ENCODE measurements around the gene ACHE. TPM values are rescaled to one million over a fixed set of nuclear protein-coding genes. Genes with fewer than 3 reads are reported as not detected.

Gene ACHE
- total and polyA plus RNA-seq, 2 of the 13 experiments (the other 11 are each of a cell fraction or from before 2014, with no cell fraction given): 0.18 to 0.40 TPM

- no peak for TF ChIP-seq SOX13 (IDR thresholded peaks at IDR 0.05)
- TF ChIP-seq SOX13 (CRISPR knock-in tag; conservative IDR thresholded peaks at IDR 0.05 in 1 of 2, IDR thresholded peaks at IDR 0.05 in 1 of 2): peak in 1 of 2 experiments; percentile 37; a peak in 1 of 4 replicates
- TF ChIP-seq NR2F1 (CRISPR knock-in tag; IDR thresholded peaks at IDR 0.05): no peak
- 0 out of 2 replicates have a peak, but pooled peaks have one; percentile 40 for TF ChIP-seq ZNF512 (CRISPR knock-in tag; IDR thresholded peaks at IDR 0.05)
- no peak for TF ChIP-seq ZMAT5 (CRISPR knock-in tag; IDR thresholded peaks at IDR 0.05; ENCODE audit: borderline replicate concordance, low read depth)
- TF ChIP-seq RAD51 (IDR thresholded peaks at IDR 0.05; ENCODE audit: borderline replicate concordance): no peak
- peak; percentile 54; the same call in 1 of the 2 replicates for TF ChIP-seq MTA1 (CRISPR knock-in tag; IDR thresholded peaks at IDR 0.05; ENCODE audit: borderline replicate concordance)
- peak; percentile 74; the same call in 1 of the 2 replicates for TF ChIP-seq MYNN (CRISPR knock-in tag; IDR thresholded peaks at IDR 0.05; ENCODE audit: low read depth)
- peak in 1 of 2 experiments; percentile 29; a peak in 1 of 4 replicates for TF ChIP-seq EP300 (IDR thresholded peaks at IDR 0.05; ENCODE audit: low read depth in 2 of 2, low read length in 2 of 2)
- no peak for TF ChIP-seq EP300 (CRISPR knock-in tag; IDR thresholded peaks at IDR 0.05; ENCODE audit: borderline replicate concordance)
- peak; percentile 93 for TF ChIP-seq ZSCAN31 (CRISPR knock-in tag; IDR thresholded peaks at IDR 0.05; ENCODE audit: low read depth)
- TF ChIP-seq ZNF749 (CRISPR knock-in tag; IDR thresholded peaks at IDR 0.05; ENCODE audit: borderline replicate concordance): no peak; the same call in 1 of the 2 replicates
- peak; percentile 69; the same call in 1 of the 2 replicates for TF ChIP-seq ZNF563 (CRISPR knock-in tag; IDR thresholded peaks at IDR 0.05)
- peak; percentile 51; the same call in 1 of the 2 replicates for TF ChIP-seq ZKSCAN8 (CRISPR knock-in tag; IDR thresholded peaks at IDR 0.05; ENCODE audit: borderline replicate concordance)
- no peak for TF ChIP-seq ZNF605 (CRISPR knock-in tag; IDR thresholded peaks at IDR 0.05)
- TF ChIP-seq ZNF772 (CRISPR knock-in tag; IDR thresholded peaks at IDR 0.05): peak; percentile 47; the same call in 1 of the 2 replicates
- TF ChIP-seq FOXO1 (CRISPR knock-in tag; IDR thresholded peaks at IDR 0.05): peak; percentile 51; the same call in 1 of the 2 replicates
- TF ChIP-seq ETV6 (CRISPR knock-in tag; conservative IDR thresholded peaks at IDR 0.05): no peak
- peak; percentile 85 for TF ChIP-seq KMT2B (CRISPR knock-in tag; IDR thresholded peaks at IDR 0.05)
- TF ChIP-seq THAP11 (CRISPR knock-in tag; IDR thresholded peaks at IDR 0.05): peak; percentile 95
- peak; percentile 49; the same call in 1 of the 2 replicates for TF ChIP-seq PPARG (CRISPR knock-in tag; conservative IDR thresholded peaks at IDR 0.05)
- TF ChIP-seq MEIS2 (CRISPR knock-in tag; IDR thresholded peaks at IDR 0.05): no peak; the same call in 1 of the 2 replicates
- TF ChIP-seq FOXC1 (CRISPR knock-in tag; IDR thresholded peaks at IDR 0.05; ENCODE audit: borderline replicate concordance): peak; percentile 86
- TF ChIP-seq NCOA5 (CRISPR knock-in tag; IDR thresholded peaks at IDR 0.05): no peak
- TF ChIP-seq NPAS2 (CRISPR knock-in tag; IDR thresholded peaks at IDR 0.05; ENCODE audit: borderline replicate concordance): 0 out of 2 replicates have a peak, but pooled peaks have one; percentile 22
- no peak; the same call in 1 of the 2 replicates for TF ChIP-seq LCORL (IDR thresholded peaks at IDR 0.05)
- TF ChIP-seq LCORL (CRISPR knock-in tag; IDR thresholded peaks at IDR 0.05): peak; percentile 67
These were observed 20.9 kb downstream of the ACHE start, which contains the start of gene SRRT (continued) for GRCh38 chr7:100874577-100875355.

Measured in HepG2 (cell line).